Measurements from ENCODE around the gene PDCD6IP. TPM values are rescaled to one million over a fixed set of nuclear protein-coding genes. Genes with fewer than 3 reads are reported as not detected.

PDCD6IP gene
- total RNA-seq, 1 donor from 2014 or later = 168 TPM

DNA sequence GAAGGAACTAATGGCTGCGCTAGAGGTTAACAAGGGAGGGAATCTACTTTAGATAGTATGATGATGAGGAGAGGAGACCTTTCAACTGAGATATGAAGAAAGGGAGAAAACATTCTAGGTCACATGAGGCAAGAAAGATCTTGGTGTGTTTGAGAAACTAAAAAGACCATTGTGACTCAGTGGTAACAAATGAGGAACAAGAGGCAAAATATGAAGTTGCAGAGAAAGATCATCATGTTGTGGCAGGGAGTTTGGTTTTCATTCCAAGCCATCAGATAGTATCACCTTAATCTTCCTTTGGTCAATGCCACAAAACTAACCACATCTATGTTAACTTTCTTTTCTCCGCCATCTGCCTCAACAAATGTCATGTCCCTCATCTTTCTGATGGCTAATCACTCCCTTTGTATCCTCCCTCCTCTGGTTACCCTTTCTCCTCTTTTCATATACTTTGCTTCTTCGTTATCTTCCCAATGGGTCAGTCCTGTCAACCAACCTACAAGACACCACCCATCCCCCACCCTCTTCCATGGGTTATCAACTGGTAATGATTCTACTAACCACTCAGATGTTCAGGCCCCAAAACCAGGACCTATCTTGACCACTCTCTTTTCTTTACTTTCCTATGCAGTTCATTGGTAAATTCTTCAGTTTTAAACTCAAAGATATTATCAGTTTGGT lies 2.4 kb upstream of the PDCD6IP start:
- no peaks in the 10 kb centered on the region for H3K9me3 Mint-ChIP-seq
- H3K36me3 Mint-ChIP-seq = peaks cover 5% of the 10 kb centered on the region
- H3K27ac Mint-ChIP-seq = no peak overlapping the region
- H3K27me3 Mint-ChIP-seq = peaks cover 6% of the 10 kb centered on the region
- peaks cover 24% of the 10 kb centered on the region for H3K4me1 Mint-ChIP-seq (ENCODE audit: unreplicated experiment)
- H3K4me3 Mint-ChIP-seq = peak overlapping the region; percentile 7
- TF ChIP-seq, protein P1, sequence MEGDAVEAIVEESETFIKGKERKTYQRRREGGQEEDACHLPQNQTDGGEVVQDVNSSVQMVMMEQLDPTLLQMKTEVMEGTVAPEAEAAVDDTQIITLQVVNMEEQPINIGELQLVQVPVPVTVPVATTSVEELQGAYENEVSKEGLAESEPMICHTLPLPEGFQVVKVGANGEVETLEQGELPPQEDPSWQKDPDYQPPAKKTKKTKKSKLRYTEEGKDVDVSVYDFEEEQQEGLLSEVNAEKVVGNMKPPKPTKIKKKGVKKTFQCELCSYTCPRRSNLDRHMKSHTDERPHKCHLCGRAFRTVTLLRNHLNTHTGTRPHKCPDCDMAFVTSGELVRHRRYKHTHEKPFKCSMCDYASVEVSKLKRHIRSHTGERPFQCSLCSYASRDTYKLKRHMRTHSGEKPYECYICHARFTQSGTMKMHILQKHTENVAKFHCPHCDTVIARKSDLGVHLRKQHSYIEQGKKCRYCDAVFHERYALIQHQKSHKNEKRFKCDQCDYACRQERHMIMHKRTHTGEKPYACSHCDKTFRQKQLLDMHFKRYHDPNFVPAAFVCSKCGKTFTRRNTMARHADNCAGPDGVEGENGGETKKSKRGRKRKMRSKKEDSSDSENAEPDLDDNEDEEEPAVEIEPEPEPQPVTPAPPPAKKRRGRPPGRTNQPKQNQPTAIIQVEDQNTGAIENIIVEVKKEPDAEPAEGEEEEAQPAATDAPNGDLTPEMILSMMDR (conservative IDR thresholded peaks at IDR 0.05) = no peak
- no peak for DNase-seq (ENCODE audit: extremely low spot score, unreplicated experiment)

DNA sequence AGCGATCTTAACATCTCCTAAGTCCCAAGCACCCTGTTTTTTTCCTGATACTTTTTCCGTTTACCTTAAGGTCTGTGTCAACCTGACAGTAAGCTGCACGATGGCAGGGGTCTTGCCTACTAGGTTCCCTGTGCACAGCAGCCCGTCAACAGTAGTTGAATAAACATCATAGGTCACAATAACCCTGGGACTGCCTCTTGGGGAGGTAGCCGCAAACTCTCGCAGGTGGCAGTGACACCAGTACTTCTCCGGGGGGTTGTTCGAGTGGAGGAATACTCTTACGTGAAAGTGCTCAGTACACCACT lies 365 bp upstream of the PDCD6IP start:
- H3K9me3 Mint-ChIP-seq = no peaks in the 10 kb centered on the region
- no peak for DNase-seq (ENCODE audit: extremely low spot score, unreplicated experiment)
- H3K27me3 Mint-ChIP-seq = peaks cover 2% of the 10 kb centered on the region
- H3K36me3 Mint-ChIP-seq = peaks cover 14% of the 10 kb centered on the region
- H3K4me1 Mint-ChIP-seq (ENCODE audit: unreplicated experiment) = peaks cover 35% of the 10 kb centered on the region
- TF ChIP-seq, protein P1 (conservative IDR thresholded peaks at IDR 0.05) = no peak
- peak overlapping the region; percentile 99 for H3K4me3 Mint-ChIP-seq
- H3K27ac Mint-ChIP-seq = peak overlapping the region; percentile 94

DNA sequence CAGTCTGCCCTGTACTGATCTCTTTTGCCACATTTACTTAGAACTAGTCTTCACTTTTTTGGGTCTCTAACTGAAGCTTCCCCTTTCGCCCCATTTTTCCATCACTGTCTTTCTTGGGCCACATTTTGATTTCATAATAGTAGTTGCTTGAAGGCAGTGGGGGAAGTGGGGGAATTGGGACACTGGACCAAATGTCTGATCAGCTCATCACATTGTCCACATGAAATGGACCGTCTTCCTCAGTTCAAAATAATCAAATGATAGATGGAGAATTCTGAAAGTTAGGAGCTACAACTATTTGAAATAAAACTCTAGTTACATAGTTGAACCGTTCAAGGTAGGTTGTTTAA lies 747 bp downstream of the PDCD6IP start:
- DNase-seq (ENCODE audit: extremely low spot score, unreplicated experiment) = no peak
- TF ChIP-seq, protein P1 (conservative IDR thresholded peaks at IDR 0.05) = no peak
- H3K4me1 Mint-ChIP-seq (ENCODE audit: unreplicated experiment) = peaks cover 36% of the 10 kb centered on the region
- peaks cover 2% of the 10 kb centered on the region for H3K27me3 Mint-ChIP-seq
- H3K4me3 Mint-ChIP-seq = peak overlapping the region; percentile 99
- peaks cover 1% of the 10 kb centered on the region for H3K9me3 Mint-ChIP-seq
- H3K36me3 Mint-ChIP-seq = peaks cover 26% of the 10 kb centered on the region
- H3K27ac Mint-ChIP-seq = peak overlapping the region; percentile 94

DNA sequence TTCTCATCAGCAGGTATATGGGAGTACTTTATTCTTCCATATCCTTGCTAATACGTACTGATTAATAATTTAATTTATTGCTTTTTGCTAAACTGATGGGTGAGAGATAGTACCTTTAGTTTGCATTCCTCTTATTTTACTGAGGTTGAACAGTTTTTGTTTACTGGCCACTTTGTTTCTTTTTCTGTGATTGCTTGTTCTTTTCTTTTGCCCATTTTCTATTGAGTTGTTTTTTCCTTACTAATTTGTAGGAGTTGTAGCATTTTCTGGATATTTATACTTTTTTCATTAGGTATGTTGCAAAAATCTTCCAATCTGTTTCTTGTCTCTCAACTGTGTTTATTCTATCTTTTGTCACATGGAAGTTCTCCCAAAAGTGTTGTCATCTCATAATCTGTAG lies 4.8 kb downstream of the PDCD6IP start:
- no peak overlapping the region for H3K27ac Mint-ChIP-seq

DNA sequence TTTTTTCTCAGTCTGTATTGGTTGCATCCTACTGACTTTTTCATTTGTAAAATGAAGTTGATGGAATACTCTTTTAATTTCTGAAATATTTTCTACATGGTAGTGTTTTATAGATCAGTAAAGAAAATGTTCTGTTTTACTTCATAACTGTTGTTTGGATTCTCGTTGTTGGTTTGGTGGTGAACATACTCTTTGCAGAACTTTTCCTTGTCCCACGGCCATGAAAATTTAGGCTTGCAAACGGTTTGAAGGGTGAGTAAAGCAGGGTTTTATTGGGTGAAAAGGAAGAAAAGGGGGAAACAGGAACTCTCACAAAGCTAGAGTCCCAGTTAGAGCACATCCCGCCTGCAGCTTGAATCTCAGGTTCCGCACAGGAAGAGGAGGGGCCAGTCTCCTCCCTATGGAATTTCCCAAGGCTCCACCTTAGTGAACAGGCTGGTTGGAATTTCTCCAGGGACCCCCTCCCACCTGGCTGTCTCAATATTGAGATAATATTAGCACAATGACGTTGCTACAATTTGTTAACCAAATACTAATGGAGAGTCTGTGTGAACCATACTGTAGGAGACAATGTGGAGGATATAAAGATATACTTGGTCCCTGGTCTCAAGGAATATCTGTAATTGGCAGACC lies 5.6 kb downstream of the PDCD6IP start:
- TF ChIP-seq, protein P1 (conservative IDR thresholded peaks at IDR 0.05) = no peak
- no peak overlapping the region for H3K4me3 Mint-ChIP-seq
- H3K27ac Mint-ChIP-seq = no peak overlapping the region
- no peak for DNase-seq (ENCODE audit: extremely low spot score, unreplicated experiment)
- peaks cover 6% of the 10 kb centered on the region for H3K9me3 Mint-ChIP-seq
- peaks cover 43% of the 10 kb centered on the region for H3K4me1 Mint-ChIP-seq (ENCODE audit: unreplicated experiment)
- no peaks in the 10 kb centered on the region for H3K27me3 Mint-ChIP-seq
- peaks cover 42% of the 10 kb centered on the region for H3K36me3 Mint-ChIP-seq

More for the DNA sequence above, 4.8 kb downstream of the PDCD6IP start:
- DNase-seq (ENCODE audit: extremely low spot score, unreplicated experiment) = no peak
- Mint-ChIP-seq H3K4me1 (ENCODE audit: unreplicated experiment) (peaks cover 40% of the 10 kb centered on the region), H3K27me3 (no peaks in the 10 kb centered on the region), H3K4me3 (no peak overlapping the region), H3K9me3 (peaks cover 6% of the 10 kb centered on the region), H3K36me3 (peaks cover 35% of the 10 kb centered on the region)
- TF ChIP-seq, protein P1 (conservative IDR thresholded peaks at IDR 0.05) = no peak
